WTC11 (cell line): Measurements from ENCODE around the gene PCDHGA4. TPM values are rescaled to one million over a fixed set of nuclear protein-coding genes. Genes with fewer than 3 reads are reported as not detected.

Source experiments
- ATAC-seq: fragments of 200-7000 bp; cut with Tn5 transposase; 2 replicates; pipeline ENCODE4 v1.10.0; 2021; ENCODE audit warnings: mild to moderate bottlenecking, moderate library complexity
- CTCF ChIA-PET: fragments of 300-600 bp; sonication (Branson Sonifier 250); formaldehyde crosslinking; loops from one replicate; lab custom pipeline; 2021; ENCODE audit warnings: antibody characterized with exemption; lab: Charles Lee
- POLR2A ChIA-PET: fragments of 350-600 bp; sonication (Branson Sonifier 250); formaldehyde crosslinking; loops from one replicate; lab custom pipeline; 2021; ENCODE audit warnings: antibody characterized with exemption; lab: Charles Lee
- DNase-seq: peaks from one replicate; pipeline ENCODE4 v3.0.0; 2021; ENCODE audit warnings: low spot score
- H3K27ac Mint-ChIP-seq: 2 replicates; pipeline ENCODE4 v1.8.0; 2021; ENCODE audit warnings: mixed read lengths
- H3K27me3 Mint-ChIP-seq: 2 replicates; pipeline ENCODE4 v1.8.0; 2021; ENCODE audit warnings: low read depth, mild to moderate bottlenecking, moderate library complexity, mixed read lengths
- H3K36me3 Mint-ChIP-seq: 2 replicates; pipeline ENCODE4 v1.8.0; 2021; ENCODE audit warnings: mixed read lengths
- H3K4me1 Mint-ChIP-seq: 2 replicates; pipeline ENCODE4 v1.8.0; 2022; ENCODE audit warnings: mixed read lengths
- H3K4me3 Mint-ChIP-seq: 2 replicates; pipeline ENCODE4 v1.8.0; 2021; ENCODE audit warnings: mild to moderate bottlenecking, moderate library complexity, mixed read lengths
- H3K9me3 Mint-ChIP-seq: 2 replicates; pipeline ENCODE4 v1.8.0; 2021; ENCODE audit warnings: mixed read lengths
- ARID4B ChIP-seq: sonication (generic); formaldehyde crosslinking; IDR thresholded peaks from 2 replicates; pipeline ENCODE4 v1.8.0; 2023; ENCODE audit warnings: missing genetic modification reagents, mild to moderate bottlenecking, borderline replicate concordance
- ATF1 ChIP-seq: sonication (generic); formaldehyde crosslinking; IDR thresholded peaks from 2 replicates; pipeline ENCODE4 v1.8.1; 2023; ENCODE audit warnings: mild to moderate bottlenecking, moderate library complexity, missing genetic modification reagents
- CTCF ChIP-seq: fragments of 200-600 bp; IDR thresholded peaks from 2 replicates; pipeline ENCODE4 v1.8.0; 2022; ENCODE audit warnings: antibody characterized with exemption
- GABPB1 ChIP-seq: sonication (generic); formaldehyde crosslinking; IDR thresholded peaks from 2 replicates; pipeline ENCODE4 v1.8.1; 2023; ENCODE audit warnings: mild to moderate bottlenecking, missing genetic modification reagents
- HMGXB4 ChIP-seq: sonication (generic); formaldehyde crosslinking; IDR thresholded peaks from 2 replicates; pipeline ENCODE4 v1.8.1; 2023; ENCODE audit warnings: mild to moderate bottlenecking, moderate library complexity, missing genetic modification reagents
- JUN ChIP-seq: sonication (generic); formaldehyde crosslinking; IDR thresholded peaks from 2 replicates; pipeline ENCODE4 v1.8.0; 2023; ENCODE audit warnings: mild to moderate bottlenecking, missing genetic modification reagents
- NFE2L1 ChIP-seq: sonication (generic); formaldehyde crosslinking; IDR thresholded peaks from 2 replicates; pipeline ENCODE4 v1.8.1; 2023; ENCODE audit warnings: missing genetic modification reagents
- NFYB ChIP-seq: sonication (generic); formaldehyde crosslinking; conservative IDR thresholded peaks from 2 replicates; pipeline ENCODE4 v1.8.0; 2022; ENCODE audit warnings: low read depth, missing genetic modification reagents
- SMAD3 ChIP-seq: sonication (generic); formaldehyde crosslinking; IDR thresholded peaks from 2 replicates; pipeline ENCODE4 v1.8.0; 2022; ENCODE audit warnings: missing genetic modification reagents, mild to moderate bottlenecking, borderline replicate concordance
- SOX15 ChIP-seq: fragments of 250-450 bp; sonication (Bioruptor Pico); IDR thresholded peaks from 2 replicates; pipeline ENCODE4 v1.9.0; 2021; ENCODE audit warnings: mild to moderate bottlenecking
- USF2 ChIP-seq: sonication (generic); formaldehyde crosslinking; IDR thresholded peaks from 2 replicates; pipeline ENCODE4 v1.8.1; 2023; ENCODE audit warnings: mild to moderate bottlenecking, missing genetic modification reagents, moderate library complexity
- ZNF423 ChIP-seq: fragments of 250-450 bp; sonication (Bioruptor Pico); IDR thresholded peaks from 2 replicates; pipeline ENCODE4 v2.1.2; 2022; ENCODE audit warnings: mild to moderate bottlenecking, moderate library complexity
- ZNF532 ChIP-seq: fragments of 250-450 bp; sonication (Bioruptor Pico); IDR thresholded peaks from 2 replicates; pipeline ENCODE4 v1.9.0; 2021; ENCODE audit warnings: mild to moderate bottlenecking, borderline replicate concordance
- total RNA-seq: library from RNA; stranded (reverse); gene quantifications from 3 replicates; pipeline ENCODE4 v1.2.3, GENCODE V29; 2021
- TF ChIP-seq, protein P1 (sequence below): sonication (generic); formaldehyde crosslinking; conservative IDR thresholded peaks from 2 replicates; pipeline ENCODE4 v1.8.1; 2023; ENCODE audit warnings: mild to moderate bottlenecking, low read depth, missing genetic modification reagents, moderate library complexity
- TF ChIP-seq, protein P2 (sequence below): sonication (generic); formaldehyde crosslinking; IDR thresholded peaks from 2 replicates; pipeline ENCODE4 v1.8.0; 2023; ENCODE audit warnings: missing genetic modification reagents

Gene PCDHGA4
- total RNA-seq, 1 experiment from 2014 or later: 3.5 TPM

DNA sequence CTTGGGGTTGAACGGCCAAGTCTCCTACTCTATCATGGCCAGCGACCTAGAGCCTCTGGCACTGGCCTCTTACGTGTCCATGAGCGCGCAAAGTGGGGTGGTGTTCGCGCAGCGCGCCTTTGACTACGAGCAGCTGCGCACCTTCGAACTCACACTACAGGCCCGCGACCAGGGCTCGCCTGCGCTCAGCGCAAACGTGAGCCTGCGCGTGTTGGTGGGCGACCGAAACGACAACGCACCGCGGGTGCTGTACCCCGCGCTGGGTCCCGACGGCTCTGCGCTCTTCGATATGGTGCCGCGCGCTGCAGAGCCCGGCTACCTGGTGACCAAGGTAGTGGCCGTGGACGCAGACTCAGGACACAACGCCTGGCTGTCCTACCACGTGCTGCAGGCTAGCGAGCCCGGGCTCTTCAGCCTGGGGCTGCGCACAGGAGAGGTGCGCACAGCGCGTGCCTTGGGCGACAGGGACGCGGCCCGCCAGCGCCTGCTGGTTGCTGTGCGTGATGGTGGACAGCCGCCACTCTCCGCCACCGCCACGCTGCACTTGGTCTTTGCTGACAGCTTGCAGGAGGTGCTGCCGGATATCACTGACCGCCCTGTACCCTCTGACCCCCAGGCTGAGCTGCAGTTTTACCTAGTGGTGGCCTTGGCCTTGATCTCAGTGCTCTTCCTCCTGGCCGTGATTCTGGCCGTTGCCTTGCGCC, 44.9 kb downstream of the PCDHGA4 start (continued):
- no peak for TF ChIP-seq HMGXB4
- TF ChIP-seq ARID4B (CRISPR knock-in tag): no peak
- TF ChIP-seq JUN: no peak
- no peak for TF ChIP-seq NFYB
- TF ChIP-seq, protein P1, sequence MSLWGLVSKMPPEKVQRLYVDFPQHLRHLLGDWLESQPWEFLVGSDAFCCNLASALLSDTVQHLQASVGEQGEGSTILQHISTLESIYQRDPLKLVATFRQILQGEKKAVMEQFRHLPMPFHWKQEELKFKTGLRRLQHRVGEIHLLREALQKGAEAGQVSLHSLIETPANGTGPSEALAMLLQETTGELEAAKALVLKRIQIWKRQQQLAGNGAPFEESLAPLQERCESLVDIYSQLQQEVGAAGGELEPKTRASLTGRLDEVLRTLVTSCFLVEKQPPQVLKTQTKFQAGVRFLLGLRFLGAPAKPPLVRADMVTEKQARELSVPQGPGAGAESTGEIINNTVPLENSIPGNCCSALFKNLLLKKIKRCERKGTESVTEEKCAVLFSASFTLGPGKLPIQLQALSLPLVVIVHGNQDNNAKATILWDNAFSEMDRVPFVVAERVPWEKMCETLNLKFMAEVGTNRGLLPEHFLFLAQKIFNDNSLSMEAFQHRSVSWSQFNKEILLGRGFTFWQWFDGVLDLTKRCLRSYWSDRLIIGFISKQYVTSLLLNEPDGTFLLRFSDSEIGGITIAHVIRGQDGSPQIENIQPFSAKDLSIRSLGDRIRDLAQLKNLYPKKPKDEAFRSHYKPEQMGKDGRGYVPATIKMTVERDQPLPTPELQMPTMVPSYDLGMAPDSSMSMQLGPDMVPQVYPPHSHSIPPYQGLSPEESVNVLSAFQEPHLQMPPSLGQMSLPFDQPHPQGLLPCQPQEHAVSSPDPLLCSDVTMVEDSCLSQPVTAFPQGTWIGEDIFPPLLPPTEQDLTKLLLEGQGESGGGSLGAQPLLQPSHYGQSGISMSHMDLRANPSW: no peak
- TF ChIP-seq GABPB1 (CRISPR knock-in tag): no peak
- TF ChIP-seq, protein P2, sequence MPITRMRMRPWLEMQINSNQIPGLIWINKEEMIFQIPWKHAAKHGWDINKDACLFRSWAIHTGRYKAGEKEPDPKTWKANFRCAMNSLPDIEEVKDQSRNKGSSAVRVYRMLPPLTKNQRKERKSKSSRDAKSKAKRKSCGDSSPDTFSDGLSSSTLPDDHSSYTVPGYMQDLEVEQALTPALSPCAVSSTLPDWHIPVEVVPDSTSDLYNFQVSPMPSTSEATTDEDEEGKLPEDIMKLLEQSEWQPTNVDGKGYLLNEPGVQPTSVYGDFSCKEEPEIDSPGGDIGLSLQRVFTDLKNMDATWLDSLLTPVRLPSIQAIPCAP: no peak
- no peak for TF ChIP-seq USF2 (CRISPR knock-in tag)
- TF ChIP-seq, all 79 proteins: peak for 0

DNA sequence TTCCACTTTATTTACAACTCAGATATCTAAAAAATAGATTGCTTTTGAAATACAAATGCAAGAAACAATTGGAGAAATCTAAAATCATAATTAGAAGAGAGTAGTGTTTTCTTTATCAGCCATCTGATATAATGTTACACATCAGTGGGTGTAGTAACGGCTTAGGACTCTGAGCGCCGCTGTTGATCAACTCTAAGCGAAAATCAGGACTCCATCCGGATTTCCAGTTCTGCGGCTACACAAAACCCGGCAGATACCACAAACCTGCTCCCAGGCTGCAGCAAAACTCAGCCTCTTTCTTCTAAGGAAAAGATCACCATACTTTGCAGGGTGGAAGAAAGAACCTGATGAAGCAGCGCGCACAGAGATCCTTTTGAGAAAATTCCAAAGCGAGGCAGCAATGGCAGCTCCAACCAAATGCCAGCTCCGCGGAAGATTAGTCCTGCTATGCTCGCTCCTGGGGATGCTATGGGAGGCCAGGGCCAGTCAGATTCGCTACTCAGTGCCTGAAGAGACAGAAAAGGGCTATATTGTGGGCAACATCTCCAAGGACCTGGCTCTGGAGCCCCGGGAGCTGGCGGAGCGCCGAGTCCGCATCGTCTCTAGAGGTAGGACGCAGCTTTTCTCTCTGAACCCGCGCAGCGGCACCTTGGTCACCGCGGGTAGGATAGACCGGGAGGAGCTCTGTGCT, 47.9 kb downstream of the PCDHGA4 start, which contains the start of gene PCDHGA9:
Gene PCDHGA9 (plus strand): TSS at position 226 of the 691 bp plus-strand sequence. CDS start 175 bp downstream, at position 401.
- Mint-ChIP-seq H3K27ac (no peak within 1 kb of the TSS), H3K4me3 (no peak within 1 kb of the TSS), H3K36me3 (peaks cover 50% of the 10 kb centered on the region), H3K27me3 (peaks cover 14% of the 10 kb centered on the region), H3K9me3 (peaks cover 43% of the 10 kb centered on the region), H3K4me1 (no peaks in the 10 kb centered on the region)
- ChIA-PET POLR2A (no interaction called here), CTCF (interaction anchor here (0.5 to 1.7 kb wide), 9 partner anchors 10 to 161 kb away, joined by 4 to 15 read pairs (median 5); partner anchors contain the start of genes PCDHGA10, PCDHGA11, PCDHGA8 and PCDHGB3)
- DNase-seq (no peak), ATAC-seq (no peak)
- no peak for TF ChIP-seq USF2 (CRISPR knock-in tag)
- TF ChIP-seq SMAD3 (CRISPR knock-in tag): no peak
- no peak for TF ChIP-seq ATF1
- TF ChIP-seq ZNF423 (CRISPR knock-in tag): no peak
- TF ChIP-seq SOX15 (CRISPR knock-in tag): no peak
- TF ChIP-seq NFE2L1 (CRISPR knock-in tag): no peak
- no peak for TF ChIP-seq ZNF532 (CRISPR knock-in tag)
- no peak for TF ChIP-seq CTCF
- TF ChIP-seq JUN: no peak
